22Rv1 (cell line): ENCODE results near the gene BRF1.

Source experiments
- H3K27ac ChIP-seq: fragments of 450-650 bp; 2 replicates; pipeline ENCODE4 v1.5.1; 2017
- ZFX ChIP-seq: fragments of 450-650 bp; IDR thresholded peaks from 2 replicates; pipeline ENCODE4 v1.6.1; 2017; ENCODE audit warnings: antibody characterized with exemption, borderline replicate concordance
- TF ChIP-seq, protein P1 (sequence below): fragments of 450-650 bp; IDR thresholded peaks from 2 replicates; pipeline ENCODE4 v1.5.1; 2017; ENCODE audit warnings: mild to moderate bottlenecking

The BRF1 gene

DNA sequence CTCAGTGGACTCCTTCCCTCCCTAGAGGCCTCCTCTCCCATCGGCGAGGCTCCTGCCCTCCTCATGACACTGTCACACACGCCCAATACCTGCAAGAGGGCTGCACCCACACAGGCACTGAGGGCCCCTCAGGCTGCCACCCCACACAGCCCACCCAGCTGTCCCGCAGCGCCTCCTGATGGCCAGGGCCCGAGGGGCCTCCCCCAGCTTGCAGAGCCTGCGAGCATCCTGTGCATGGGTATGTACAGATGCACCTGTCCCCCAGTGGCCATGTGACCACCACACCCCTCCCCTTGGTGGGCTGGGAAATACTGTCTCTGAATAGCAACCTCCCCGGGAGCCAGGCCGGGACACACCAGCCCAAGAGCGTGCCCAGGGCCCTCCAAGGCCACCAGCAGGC lies 100.7 kb downstream of the BRF1 start:
- H3K27ac ChIP-seq = no peak overlapping the region
- TF ChIP-seq ZFX = no peak
- TF ChIP-seq, protein P1, sequence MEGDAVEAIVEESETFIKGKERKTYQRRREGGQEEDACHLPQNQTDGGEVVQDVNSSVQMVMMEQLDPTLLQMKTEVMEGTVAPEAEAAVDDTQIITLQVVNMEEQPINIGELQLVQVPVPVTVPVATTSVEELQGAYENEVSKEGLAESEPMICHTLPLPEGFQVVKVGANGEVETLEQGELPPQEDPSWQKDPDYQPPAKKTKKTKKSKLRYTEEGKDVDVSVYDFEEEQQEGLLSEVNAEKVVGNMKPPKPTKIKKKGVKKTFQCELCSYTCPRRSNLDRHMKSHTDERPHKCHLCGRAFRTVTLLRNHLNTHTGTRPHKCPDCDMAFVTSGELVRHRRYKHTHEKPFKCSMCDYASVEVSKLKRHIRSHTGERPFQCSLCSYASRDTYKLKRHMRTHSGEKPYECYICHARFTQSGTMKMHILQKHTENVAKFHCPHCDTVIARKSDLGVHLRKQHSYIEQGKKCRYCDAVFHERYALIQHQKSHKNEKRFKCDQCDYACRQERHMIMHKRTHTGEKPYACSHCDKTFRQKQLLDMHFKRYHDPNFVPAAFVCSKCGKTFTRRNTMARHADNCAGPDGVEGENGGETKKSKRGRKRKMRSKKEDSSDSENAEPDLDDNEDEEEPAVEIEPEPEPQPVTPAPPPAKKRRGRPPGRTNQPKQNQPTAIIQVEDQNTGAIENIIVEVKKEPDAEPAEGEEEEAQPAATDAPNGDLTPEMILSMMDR = peak; percentile 26

DNA sequence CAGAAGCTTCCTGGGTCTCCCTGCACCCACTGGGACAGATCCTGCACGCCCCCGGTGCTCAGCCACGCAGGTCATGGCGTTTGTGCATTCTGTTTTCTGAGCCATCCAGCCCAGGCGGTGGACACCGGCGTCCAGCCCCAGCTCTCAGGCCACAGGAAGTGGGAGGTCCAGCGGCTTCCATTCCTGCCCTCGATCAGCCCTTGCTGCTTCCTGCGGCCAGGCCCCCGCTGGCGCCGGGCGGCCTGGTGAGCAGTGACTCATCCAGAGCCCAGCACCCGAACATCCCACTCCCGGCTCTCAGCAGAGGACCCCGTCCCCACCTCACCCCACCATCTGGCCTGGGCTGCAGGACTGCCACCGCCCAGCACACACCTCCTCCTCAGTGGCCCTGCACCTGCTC lies 101.7 kb downstream of the BRF1 start:
- TF ChIP-seq, protein P1 = no peak
- no peak for TF ChIP-seq ZFX
- H3K27ac ChIP-seq = no peak overlapping the region

DNA sequence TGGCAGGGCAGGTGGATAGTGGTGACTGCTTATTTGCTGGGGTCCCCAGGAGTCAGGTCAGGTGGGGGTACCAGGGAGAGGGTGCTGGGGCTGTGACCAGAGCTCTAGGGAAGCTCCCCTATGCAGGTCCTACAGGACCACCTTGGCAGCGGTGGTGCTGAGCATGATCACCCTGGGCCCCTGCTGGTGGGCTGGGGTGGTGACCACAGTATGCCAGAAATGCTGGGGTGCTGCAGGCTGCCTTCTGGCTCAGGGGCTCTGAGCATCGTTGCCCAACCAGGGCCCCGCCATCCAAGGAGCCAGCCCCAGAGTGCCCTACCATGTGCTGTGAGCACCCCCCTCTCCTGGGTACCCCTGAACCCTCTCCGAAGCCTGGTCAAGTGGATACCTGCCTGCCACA lies 102.2 kb downstream of the BRF1 start:
- H3K27ac ChIP-seq = no peak overlapping the region
- TF ChIP-seq, protein P1 = no peak
- no peak for TF ChIP-seq ZFX

DNA sequence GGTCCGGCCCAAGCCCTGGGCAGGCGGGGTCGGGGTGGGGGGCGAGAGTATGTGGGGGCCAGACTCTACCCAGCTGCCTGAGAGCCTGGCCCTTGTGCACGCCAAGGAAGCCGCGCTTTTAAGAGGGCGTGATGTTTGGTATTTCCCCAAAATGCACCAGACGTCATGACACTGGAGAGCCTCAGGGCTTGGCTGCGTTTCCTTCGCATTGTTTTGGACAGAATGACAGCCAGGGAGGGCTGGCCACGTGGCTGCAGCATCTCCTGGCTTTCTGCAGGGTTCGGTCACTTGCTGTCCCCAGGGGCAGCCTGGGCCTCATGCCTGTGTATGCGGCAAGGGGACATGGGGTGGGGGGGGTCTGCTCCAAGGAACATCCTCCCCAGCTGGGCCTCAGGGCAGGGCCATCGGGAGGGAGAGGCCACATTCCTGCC lies 103.6 kb downstream of the BRF1 start:
- no peak overlapping the region for H3K27ac ChIP-seq
- TF ChIP-seq, protein P1 = no peak
- TF ChIP-seq ZFX = no peak

DNA sequence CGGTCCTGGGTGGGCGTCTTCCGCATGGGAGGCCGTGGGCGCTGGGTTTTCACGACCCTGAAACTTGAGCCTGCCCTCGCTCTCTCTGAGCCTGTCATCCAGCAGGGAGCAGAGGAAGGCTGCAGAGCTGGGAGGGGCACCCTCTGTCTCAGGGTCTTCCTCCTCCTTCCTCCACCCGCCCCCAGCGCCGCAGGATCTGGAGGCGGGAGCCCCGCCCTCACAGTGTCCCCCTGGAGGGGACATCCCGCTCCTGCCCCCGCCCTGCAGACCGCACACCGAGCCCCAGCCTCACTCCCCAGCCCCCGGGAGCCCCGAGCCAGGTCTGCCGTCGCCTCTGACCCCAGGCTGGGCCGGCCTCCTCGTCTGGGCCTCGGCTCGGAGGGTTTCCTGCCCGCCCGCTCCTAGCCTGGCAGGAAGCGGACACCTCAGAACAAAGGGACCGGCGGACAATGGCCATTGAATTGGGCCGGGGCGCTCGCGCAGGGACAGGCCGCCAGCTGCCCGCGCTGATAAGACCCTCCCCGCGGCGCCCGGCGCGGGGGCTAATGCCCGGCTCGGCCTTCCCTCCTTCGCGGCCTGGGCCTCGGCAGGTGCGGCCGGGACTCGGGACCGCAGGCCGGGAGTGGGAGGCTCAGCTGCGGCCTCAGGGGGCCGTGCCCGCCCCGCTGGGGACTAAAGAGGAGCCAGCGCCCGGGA lies 104.4 kb downstream of the BRF1 start:
- no peak overlapping the region for H3K27ac ChIP-seq
- no peak for TF ChIP-seq ZFX
- TF ChIP-seq, protein P1 = no peak

DNA sequence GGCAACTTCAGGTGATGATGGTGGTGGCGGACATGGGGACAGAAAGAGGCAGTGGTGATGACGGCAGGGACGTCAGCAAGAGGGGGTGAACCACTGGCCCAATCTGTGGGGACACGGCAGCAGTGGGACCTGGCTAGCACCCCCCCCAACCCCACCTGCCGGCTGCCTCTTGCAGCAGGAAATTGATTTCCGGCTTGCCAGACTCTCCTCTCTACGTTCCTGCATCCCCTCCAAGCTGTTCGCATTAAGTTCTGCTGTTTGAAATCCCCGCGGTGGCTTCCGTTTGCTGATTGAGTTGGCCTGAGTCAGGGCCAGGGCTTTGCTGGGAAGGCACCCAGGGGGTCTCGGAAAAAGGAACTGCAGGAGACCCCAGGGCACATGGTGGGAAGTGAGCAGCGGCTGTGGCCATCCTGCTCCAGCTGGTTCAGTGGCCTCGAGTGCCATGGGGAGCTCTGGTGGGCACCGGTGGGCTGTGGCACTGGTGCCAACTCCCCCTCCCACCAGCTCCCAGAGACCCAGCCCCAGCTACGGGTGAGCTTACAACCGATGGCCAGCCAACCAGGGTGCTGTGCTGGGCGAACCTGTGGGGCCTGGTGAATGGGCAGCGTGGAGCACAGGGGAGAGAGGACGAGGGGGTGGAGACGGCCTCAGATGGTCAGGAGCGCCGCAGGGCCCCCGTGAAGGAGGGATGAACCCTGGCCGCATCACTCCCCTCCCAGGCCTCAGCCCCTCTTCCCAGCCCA lies 105.1 kb downstream of the BRF1 start:
- no peak overlapping the region for H3K27ac ChIP-seq
- TF ChIP-seq, protein P1 = no peak
- TF ChIP-seq ZFX = no peak

DNA sequence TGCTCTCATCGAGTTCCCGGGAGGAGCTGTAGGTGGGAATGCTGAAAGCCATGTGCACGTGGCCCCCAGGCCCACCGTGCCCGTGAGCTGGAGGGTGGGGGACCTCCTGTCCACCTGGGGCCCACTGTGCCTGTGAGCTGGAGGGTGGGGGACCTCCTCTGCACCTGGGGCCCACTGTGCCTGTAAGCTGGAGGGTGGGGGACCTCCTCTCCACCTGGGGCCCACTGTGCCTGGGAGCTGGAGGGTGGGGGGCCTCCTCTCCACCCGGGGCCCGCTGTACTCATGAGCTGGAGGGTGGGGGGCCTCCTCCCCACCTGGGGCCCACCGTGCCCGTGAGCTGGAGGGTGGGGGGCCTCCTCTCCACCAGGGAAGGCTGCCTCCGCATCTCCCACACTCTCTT lies 105.8 kb downstream of the BRF1 start:
- TF ChIP-seq, protein P1 = no peak
- no peak for TF ChIP-seq ZFX
- H3K27ac ChIP-seq = no peak overlapping the region
